ENCODE measurements around the gene FAHD2B.
"Not testable (repeated sequence)": the region's sequence is repeated elsewhere in the genome, so short reads cannot be mapped to it uniquely, and the experiment has no call there.

The FAHD2B gene

DNA sequence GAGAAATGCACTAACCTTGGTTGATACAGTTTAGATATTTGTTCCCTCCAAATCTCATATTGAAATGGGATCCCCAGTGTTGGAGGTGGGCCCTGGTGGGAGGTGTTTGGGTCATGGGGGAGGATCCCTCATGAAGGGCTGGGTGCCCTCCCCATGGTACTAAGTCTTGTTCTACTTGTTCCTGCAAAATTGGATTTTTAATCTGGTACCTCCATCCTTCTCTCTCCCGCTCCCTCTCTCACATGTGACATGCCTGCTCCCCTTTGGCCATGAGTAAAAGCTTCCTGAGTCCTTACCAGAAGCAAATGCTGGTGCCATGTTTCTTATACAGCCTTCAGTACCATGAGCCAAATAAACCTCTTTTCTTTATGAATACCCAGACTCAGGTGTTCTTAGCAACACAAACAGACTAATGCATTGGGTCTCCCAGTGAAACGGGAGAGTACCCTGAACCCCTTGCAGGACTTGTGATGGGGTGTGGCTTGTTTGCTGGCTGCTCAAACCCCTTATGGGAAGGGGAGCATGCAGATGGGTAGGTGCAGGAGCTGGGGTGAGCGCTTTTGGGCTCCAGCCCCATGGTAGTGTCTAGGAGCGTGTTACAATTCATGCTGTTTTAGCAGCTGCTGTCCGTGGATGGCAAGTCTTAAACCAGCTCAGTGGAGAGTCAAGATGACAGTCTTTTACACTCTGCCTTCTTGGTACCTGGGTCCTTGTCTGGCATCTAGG, 27.2 kb downstream of the FAHD2B start:
- DNase-seq, result no peak

DNA sequence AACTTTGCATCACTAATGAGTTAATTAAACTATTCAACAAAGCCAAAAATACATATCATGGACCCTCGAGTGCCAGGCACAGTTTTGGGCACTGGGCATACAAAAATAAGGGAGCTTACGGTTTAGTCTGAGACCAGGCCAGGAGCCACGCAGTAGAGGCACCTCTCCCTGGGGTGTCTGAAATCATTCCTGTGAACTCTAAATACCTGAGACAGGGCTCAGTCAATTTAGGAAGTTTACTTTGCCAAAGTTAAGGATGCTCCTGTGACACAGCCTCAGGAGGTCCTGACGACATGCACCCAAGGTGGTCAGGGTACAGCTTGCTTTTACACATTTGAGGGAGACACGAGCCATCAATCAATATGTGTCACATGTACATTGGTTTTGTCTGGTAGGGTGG, 28.7 kb downstream of the FAHD2B start:
- DNase-seq, result not testable (repeated sequence)

GRCh38 chr2:97062020-97062419, 32.7 kb downstream of the FAHD2B start:
- not testable (repeated sequence) for DNase-seq

DNA sequence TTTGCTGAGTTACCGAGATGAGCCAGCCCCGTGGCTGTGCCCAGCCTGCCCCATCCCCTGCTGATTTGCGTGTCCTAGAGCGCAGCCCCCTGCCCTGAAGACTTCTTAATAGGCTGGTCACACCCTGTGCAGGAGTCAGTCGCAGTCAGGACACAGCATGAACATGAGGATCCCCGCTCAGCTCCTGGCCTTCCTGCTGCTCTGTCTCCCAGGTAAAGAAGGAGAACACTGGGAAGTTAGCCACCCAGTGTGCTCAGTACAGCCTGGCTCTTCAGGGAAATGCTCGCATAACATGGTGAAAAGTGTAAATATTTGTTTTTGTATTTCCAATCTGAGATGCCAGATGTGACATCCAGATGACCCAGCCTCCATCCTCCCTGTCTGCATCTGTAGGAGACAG, 34.9 kb downstream of the FAHD2B start:
- not testable (repeated sequence) for DNase-seq

GRCh38 chr2:97056150-97056549, 38.5 kb downstream of the FAHD2B start:
- not testable (repeated sequence) for DNase-seq

DNA sequence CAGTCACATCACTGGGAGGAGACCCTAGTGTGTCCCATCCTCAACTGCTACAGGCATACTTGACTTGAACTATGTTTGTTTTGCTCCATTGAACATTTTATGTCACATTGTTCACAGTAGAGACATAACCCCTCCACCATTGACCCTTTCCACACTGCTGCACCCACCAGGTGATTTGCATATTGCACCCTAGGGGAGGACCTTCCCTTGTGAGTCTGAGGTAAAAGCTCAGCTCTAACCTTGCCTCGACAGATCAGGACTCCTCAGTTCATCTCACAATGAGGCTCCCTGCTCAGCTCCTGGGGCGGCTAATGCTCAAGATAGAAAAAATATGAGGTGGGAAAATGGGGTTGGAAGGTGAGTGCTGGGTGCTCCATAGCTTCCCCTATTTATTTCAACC, 44.6 kb downstream of the FAHD2B start:
- not testable (repeated sequence) for DNase-seq

DNA sequence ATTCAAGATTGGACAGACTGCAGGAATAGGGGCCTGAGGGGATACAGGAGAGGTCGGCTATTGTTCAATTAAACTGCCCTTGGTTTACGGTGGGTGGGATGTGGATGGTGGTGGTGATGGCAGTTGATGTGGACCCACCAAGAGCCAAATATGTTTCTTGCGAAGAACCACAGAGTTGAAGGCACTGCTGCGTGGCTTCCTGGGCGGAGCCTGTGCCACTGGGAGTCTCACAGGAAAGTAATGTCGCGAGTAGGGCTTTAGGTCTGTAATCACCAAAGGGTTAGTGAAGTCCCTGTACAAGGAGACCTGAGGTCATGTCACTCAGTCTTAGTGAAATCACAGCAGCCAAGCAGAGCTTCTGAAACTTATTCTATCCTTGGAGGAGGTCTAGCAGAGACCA, 46.2 kb downstream of the FAHD2B start:
- not testable (repeated sequence) for DNase-seq

DNA sequence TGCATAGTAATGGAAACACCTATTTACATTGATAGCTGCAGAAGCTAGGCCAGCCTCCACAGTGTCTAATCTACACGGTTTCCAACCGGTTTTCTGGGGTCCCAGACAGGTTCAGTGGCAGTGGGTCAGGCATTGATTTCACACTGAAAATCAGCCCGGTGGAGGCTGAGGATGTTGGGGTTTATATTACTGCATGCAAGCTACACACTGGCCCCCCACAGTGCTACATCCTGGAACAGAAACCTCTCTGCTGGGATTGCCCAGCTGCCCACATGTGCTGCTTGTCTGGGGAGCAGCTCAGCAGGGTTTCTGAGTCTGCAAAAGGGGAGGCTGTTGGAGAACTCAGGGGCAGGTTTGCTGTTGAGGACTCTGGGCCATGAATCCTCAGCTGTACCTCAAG, 48.0 kb downstream of the FAHD2B start:
- not testable (repeated sequence) for DNase-seq

DNA sequence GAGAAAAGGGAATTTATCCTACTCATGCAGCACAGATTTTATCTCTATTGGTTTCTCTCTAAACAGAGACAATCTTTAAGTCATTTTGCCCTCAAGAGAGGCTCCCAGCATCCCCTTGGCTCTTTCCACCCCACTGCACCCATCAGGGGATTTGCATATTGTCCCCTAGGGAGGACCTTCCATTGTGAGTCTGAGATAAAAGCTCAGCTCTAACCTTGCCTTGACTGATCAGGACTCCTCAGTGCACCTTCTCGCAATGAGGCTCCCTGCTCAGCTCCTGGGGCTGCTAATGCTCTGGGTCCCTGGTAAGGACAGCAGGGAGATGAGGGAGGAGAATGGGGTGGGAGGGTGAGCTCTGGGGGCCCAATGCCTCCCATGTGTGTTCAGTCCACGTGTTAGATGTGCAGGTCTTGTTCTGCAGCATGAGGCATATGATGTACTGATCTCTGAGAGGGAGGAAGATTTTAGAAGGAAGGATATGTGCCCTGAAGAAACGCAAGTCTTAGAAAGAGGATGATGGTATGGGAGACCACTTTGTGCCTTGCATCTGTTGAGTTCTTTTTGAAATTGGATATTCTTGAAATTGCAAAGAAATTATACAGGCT, 48.7 kb downstream of the FAHD2B start:
- not testable (repeated sequence) for DNase-seq
